RWPE2 (cell line): Measurements from ENCODE around the gene ZNF155.
A peak's percentile ranks its signal among the peaks of the same experiment; 100 is the strongest.

Experiments
- ATAC-seq: fragments of 200-7000 bp; cut with Tn5 transposase; 3 replicates; pipeline ENCODE4 v1.9.1; 2021; ENCODE audit warnings: low read depth
- DNase-seq: peaks from one replicate; pipeline ENCODE4 v3.0.0-alpha.2; 2020; ENCODE audit warnings: low spot score
- H3K27ac ChIP-seq: fragments of 450-650 bp; 2 replicates; pipeline ENCODE4 v1.5.1; 2017; ENCODE audit warnings: mild to moderate bottlenecking; ENCODE audit not compliant: poor library complexity, severe bottlenecking
- H3K27me3 ChIP-seq: fragments of 250-450 bp; sonication (Bioruptor Pico); 2 replicates; pipeline ENCODE4 v1.5.1; 2021; ENCODE audit warnings: mild to moderate bottlenecking, moderate library complexity; ENCODE audit not compliant: insufficient read depth, poor library complexity, severe bottlenecking
- H3K36me3 ChIP-seq: fragments of 250-450 bp; sonication (Bioruptor Pico); 2 replicates; pipeline ENCODE4 v1.5.1; 2020; ENCODE audit warnings: low read depth, mild to moderate bottlenecking, moderate library complexity
- H3K4me1 ChIP-seq: fragments of 250-450 bp; sonication (Bioruptor Pico); 2 replicates; pipeline ENCODE4 v1.5.1; 2021; ENCODE audit warnings: mild to moderate bottlenecking, moderate library complexity; ENCODE audit not compliant: insufficient read depth, poor library complexity, severe bottlenecking
- H3K4me3 ChIP-seq: fragments of 250-450 bp; sonication (Bioruptor Pico); 2 replicates; pipeline ENCODE4 v1.5.1; 2021; ENCODE audit warnings: mild to moderate bottlenecking, moderate library complexity; ENCODE audit not compliant: severe bottlenecking
- H3K9me3 ChIP-seq: fragments of 250-450 bp; sonication (Bioruptor Pico); 2 replicates; pipeline ENCODE4 v1.5.1; 2021; ENCODE audit warnings: mild to moderate bottlenecking, moderate library complexity; ENCODE audit not compliant: severe bottlenecking
- CTCF ChIP-seq: fragments of 450-650 bp; IDR thresholded peaks from one replicate; pipeline ENCODE4 v1.5.1; 2017; ENCODE audit warnings: mild to moderate bottlenecking, moderate library complexity; ENCODE audit not compliant: poor library complexity, severe bottlenecking

ZNF155 gene

GRCh38 chr19:44003461-44004009 lies 19.5 kb downstream of the ZNF155 start:
- H3K9me3 ChIP-seq: peaks cover 5% of the 10 kb centered on the region
- DNase-seq (no peak), ATAC-seq (peak; percentile 40)
- H3K36me3 ChIP-seq: peaks cover 25% of the 10 kb centered on the region
- TF ChIP-seq CTCF: no peak
- no peaks in the 10 kb centered on the region for H3K27me3 ChIP-seq
- peak overlapping the region; percentile 62 for H3K4me3 ChIP-seq
- H3K27ac ChIP-seq: peak overlapping the region; percentile 5
- no peaks in the 10 kb centered on the region for H3K4me1 ChIP-seq

GRCh38 chr19:44005973-44006372 lies 22.0 kb downstream of the ZNF155 start:
- no peaks in the 10 kb centered on the region for H3K27me3 ChIP-seq
- ATAC-seq: no peak

GRCh38 chr19:44007473-44007872 lies 23.5 kb downstream of the ZNF155 start:
- no peaks in the 10 kb centered on the region for H3K4me1 ChIP-seq
- DNase-seq (no peak), ATAC-seq (no peak)
- no peak overlapping the region for H3K27ac ChIP-seq
- H3K9me3 ChIP-seq: peaks cover 22% of the 10 kb centered on the region
- H3K36me3 ChIP-seq: peaks cover 64% of the 10 kb centered on the region
- H3K4me3 ChIP-seq: no peak overlapping the region
- H3K27me3 ChIP-seq: no peaks in the 10 kb centered on the region
- TF ChIP-seq CTCF: no peak

More at GRCh38 chr19:44005973-44006372, 22.0 kb downstream of the ZNF155 start:
- H3K9me3 ChIP-seq: peaks cover 19% of the 10 kb centered on the region
- H3K4me1 ChIP-seq: no peaks in the 10 kb centered on the region
- no peak for TF ChIP-seq CTCF
- H3K4me3 ChIP-seq: no peak overlapping the region
- DNase-seq: no peak
- no peak overlapping the region for H3K27ac ChIP-seq
- peaks cover 50% of the 10 kb centered on the region for H3K36me3 ChIP-seq

- no peak for ATAC-seq
- Histone ChIP-seq H3K27me3 (no peaks in the 10 kb centered on the region), H3K4me1 (no peaks in the 10 kb centered on the region), H3K27ac (no peak overlapping the region), H3K9me3 (peaks cover 22% of the 10 kb centered on the region), H3K4me3 (no peak overlapping the region), H3K36me3 (peaks cover 64% of the 10 kb centered on the region)
- TF ChIP-seq CTCF: no peak
- no peak for DNase-seq
Observed at GRCh38 chr19:44010468-44010867, 26.5 kb downstream of the ZNF155 start.

- H3K4me1 ChIP-seq: no peaks in the 10 kb centered on the region
- H3K36me3 ChIP-seq: no peaks in the 10 kb centered on the region
- H3K27me3 ChIP-seq: no peaks in the 10 kb centered on the region
- ATAC-seq (no peak), DNase-seq (no peak)
- no peak overlapping the region for H3K4me3 ChIP-seq
- no peaks in the 10 kb centered on the region for H3K9me3 ChIP-seq
- no peak for TF ChIP-seq CTCF
- no peak overlapping the region for H3K27ac ChIP-seq
Observed at GRCh38 chr19:44019498-44019897, 35.5 kb downstream of the ZNF155 start.
